Measurements from ENCODE around the gene SRGAP3. TPM values are rescaled to one million over a fixed set of nuclear protein-coding genes. Genes with fewer than 3 reads are reported as not detected.

The SRGAP3 gene
- total and polyA plus RNA-seq, 2 experiments from 2014 or later, result 6.0 to 15.7 TPM

DNA sequence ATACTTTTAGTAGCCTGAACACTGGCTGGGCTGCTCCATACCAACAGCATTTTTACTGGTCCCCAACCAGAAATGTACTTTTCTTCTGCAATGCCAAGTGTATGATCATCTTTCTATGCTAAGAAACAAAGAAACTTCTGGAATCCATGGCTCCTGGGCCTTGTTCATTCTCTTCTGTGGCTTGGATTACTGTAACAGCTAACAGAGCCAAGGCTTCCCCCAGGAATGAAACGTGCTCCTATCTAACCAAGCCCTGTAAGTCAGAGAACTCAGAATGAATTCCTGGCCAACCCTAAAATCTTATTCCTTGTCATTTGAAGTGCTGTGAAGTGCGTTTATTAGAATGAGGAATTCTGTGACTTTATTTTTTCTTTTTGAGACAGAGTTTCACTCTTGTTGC lies 183.3 kb downstream of the SRGAP3 start:
- H3K4me3 ChIP-seq, result no peak overlapping the region
- no peak overlapping the region for H3K27ac ChIP-seq
- DNase-seq (ENCODE audit: low read depth in 1 of 2, low spot score in 1 of 2), result no peak
- TF ChIP-seq CTCF (IDR thresholded peaks at IDR 0.05; ENCODE audit: low read depth, low read length), result no peak
- H3K36me3 ChIP-seq, result no peaks in the 10 kb centered on the region
- no peaks in the 10 kb centered on the region for H3K27me3 ChIP-seq
- no peaks in the 10 kb centered on the region for H3K4me1 ChIP-seq (ENCODE audit: low read depth)
- H3K9me3 ChIP-seq (ENCODE audit: low read depth), result no peaks in the 10 kb centered on the region

GRCh38 chr3:9064850-9065249 lies 184.6 kb downstream of the SRGAP3 start:
- H3K9me3 ChIP-seq (ENCODE audit: low read depth), result no peaks in the 10 kb centered on the region
- no peak for DNase-seq (ENCODE audit: low read depth in 1 of 2, low spot score in 1 of 2)
- no peak overlapping the region for H3K27ac ChIP-seq
- no peaks in the 10 kb centered on the region for H3K36me3 ChIP-seq
- no peak overlapping the region for H3K4me3 ChIP-seq
- H3K27me3 ChIP-seq, result no peaks in the 10 kb centered on the region
- no peak for TF ChIP-seq CTCF (IDR thresholded peaks at IDR 0.05; ENCODE audit: low read depth, low read length)
- H3K4me1 ChIP-seq (ENCODE audit: low read depth), result no peaks in the 10 kb centered on the region

DNA sequence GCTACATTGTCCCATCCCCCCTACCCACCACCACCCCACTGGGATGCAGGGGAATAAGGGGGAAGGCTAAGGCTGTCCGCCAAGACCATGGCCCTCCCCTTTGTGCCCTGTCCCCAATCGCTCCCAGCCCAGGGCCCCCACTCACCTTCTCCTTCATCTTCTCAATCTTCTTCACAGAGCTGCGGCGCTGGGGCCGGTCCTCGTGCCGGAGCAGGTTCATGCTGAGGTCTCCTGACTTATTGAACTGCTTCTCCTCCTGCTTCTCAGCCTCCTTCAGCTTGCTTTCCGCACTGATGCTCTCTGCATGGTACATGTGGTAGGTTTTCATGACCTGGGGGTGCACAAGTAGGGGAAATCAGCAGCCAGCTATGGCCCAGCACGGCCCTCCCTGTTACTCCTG lies 185.2 kb downstream of the SRGAP3 start:
- DNase-seq (ENCODE audit: low read depth in 1 of 2, low spot score in 1 of 2), result no peak
- H3K9me3 ChIP-seq (ENCODE audit: low read depth), result no peaks in the 10 kb centered on the region
- H3K36me3 ChIP-seq, result no peaks in the 10 kb centered on the region
- H3K27ac ChIP-seq, result no peak overlapping the region
- TF ChIP-seq CTCF (IDR thresholded peaks at IDR 0.05; ENCODE audit: low read depth, low read length), result no peak
- H3K4me1 ChIP-seq (ENCODE audit: low read depth), result no peaks in the 10 kb centered on the region
- H3K27me3 ChIP-seq, result no peaks in the 10 kb centered on the region
- H3K4me3 ChIP-seq, result no peak overlapping the region

DNA sequence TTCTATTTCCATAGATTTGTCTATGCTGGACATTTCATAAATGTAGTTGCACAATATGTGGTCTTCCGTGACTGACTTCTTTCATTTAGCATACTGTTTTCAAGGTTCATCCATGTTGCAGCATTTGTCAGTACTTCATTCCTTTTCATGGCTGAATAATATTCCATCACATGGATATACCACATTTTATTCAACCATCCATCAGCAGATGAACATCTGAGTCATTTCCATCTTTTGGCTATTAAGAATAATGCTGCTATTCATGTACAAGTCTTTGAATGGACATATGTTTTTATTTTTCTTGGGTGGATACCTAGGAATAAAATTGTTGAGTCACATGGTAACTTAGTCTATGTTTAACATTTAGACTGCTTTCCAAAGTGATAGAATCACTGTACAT lies 186.9 kb downstream of the SRGAP3 start:
- no peak for TF ChIP-seq CTCF (IDR thresholded peaks at IDR 0.05; ENCODE audit: low read depth, low read length)
- Histone ChIP-seq H3K4me1 (ENCODE audit: low read depth) (no peaks in the 10 kb centered on the region), H3K9me3 (ENCODE audit: low read depth) (no peaks in the 10 kb centered on the region), H3K27me3 (no peaks in the 10 kb centered on the region), H3K27ac (no peak overlapping the region), H3K4me3 (no peak overlapping the region), H3K36me3 (no peaks in the 10 kb centered on the region)
- DNase-seq (ENCODE audit: low read depth in 1 of 2, low spot score in 1 of 2), result no peak

DNA sequence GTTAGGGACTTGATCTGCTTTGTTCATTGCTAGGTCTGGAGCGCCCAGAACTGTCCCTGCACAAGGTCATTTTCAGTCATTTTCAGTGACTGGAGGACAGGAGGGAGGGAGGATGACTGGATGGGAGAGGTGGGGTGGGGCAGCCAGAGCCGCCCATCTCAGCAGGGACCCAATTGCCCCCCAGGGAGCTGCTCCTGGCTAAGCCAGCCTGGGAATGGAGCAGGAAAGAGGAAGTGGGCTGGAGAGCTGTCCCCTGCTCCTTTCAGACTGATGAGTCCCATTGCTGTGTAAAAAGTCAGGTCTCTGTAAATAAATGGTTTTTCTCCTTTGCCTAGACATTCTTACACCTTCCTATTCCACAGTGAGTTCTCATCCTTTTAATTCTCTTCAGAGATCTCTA lies 187.8 kb downstream of the SRGAP3 start:
- DNase-seq (ENCODE audit: low read depth in 1 of 2, low spot score in 1 of 2), result no peak
- Histone ChIP-seq H3K9me3 (ENCODE audit: low read depth) (no peaks in the 10 kb centered on the region), H3K4me1 (ENCODE audit: low read depth) (no peaks in the 10 kb centered on the region), H3K4me3 (no peak overlapping the region), H3K36me3 (no peaks in the 10 kb centered on the region), H3K27me3 (no peaks in the 10 kb centered on the region), H3K27ac (no peak overlapping the region)
- no peak for TF ChIP-seq CTCF (IDR thresholded peaks at IDR 0.05; ENCODE audit: low read depth, low read length)
